Small intestine (tissue), 7 donors: Measurements from ENCODE around the gene DPP8. TPM values are rescaled to one million over a fixed set of nuclear protein-coding genes. Genes with fewer than 3 reads are reported as not detected.
A peak's percentile ranks its signal among the peaks of the same experiment; 100 is the strongest.
"Not testable (repeated sequence)": the region's sequence is repeated elsewhere in the genome, so short reads cannot be mapped to it uniquely, and the experiment has no call there.

ENCODE experiments used
- DNase-seq, 2 donors: peaks; one replicate each; pipeline versions ENCODE4 v3.0.0 to v3.0.0-alpha.2; 2013
- FAIRE-seq: peaks from 2 replicates; lab custom pipeline; 2012; peaks lifted over from hg19 to GRCh38; lab: Jason Lieb, UNC
- H3K27ac ChIP-seq, 3 donors: one replicate each; pipeline ENCODE4 v1.5.1; 2013; ENCODE audit warnings: low read length in 2 of 3, mild to moderate bottlenecking in 2 of 3, control low read depth in 1 of 3, inconsistent platforms in 1 of 3, low read depth in 1 of 3, moderate library complexity in 1 of 3
- H3K27me3 ChIP-seq, 3 donors: one replicate each; pipeline ENCODE4 v1.6.1; 2013; ENCODE audit warnings: low read length in 3 of 3, inconsistent platforms in 1 of 3; ENCODE audit not compliant: control insufficient read depth in 3 of 3, insufficient read depth in 3 of 3
- H3K36me3 ChIP-seq, 3 donors: one replicate each; pipeline ENCODE4 v1.6.1; 2013; ENCODE audit warnings: low read length in 3 of 3, inconsistent platforms in 1 of 3, low read depth in 1 of 3, mild to moderate bottlenecking in 1 of 3, moderate library complexity in 1 of 3; ENCODE audit not compliant: control insufficient read depth in 3 of 3, insufficient read depth in 2 of 3
- H3K4me1 ChIP-seq, 3 donors: one replicate each; pipeline ENCODE4 v1.6.1; 2013; ENCODE audit warnings: low read length in 2 of 3, inconsistent platforms in 1 of 3, low read depth in 1 of 3, mild to moderate bottlenecking in 1 of 3, moderate library complexity in 1 of 3; ENCODE audit not compliant: control insufficient read depth in 3 of 3, insufficient read depth in 2 of 3
- H3K4me3 ChIP-seq, 3 donors: one replicate each; pipeline ENCODE4 v1.5.1; 2013; ENCODE audit warnings: low read length in 3 of 3, control low read depth in 1 of 3, inconsistent platforms in 1 of 3, low read depth in 1 of 3, mild to moderate bottlenecking in 1 of 3, moderate library complexity in 1 of 3
- H3K9me3 ChIP-seq, 2 donors: one replicate each; pipeline ENCODE4 v1.6.1; 2013; ENCODE audit warnings: low read depth in 1 of 2, low read length in 1 of 2; ENCODE audit not compliant: control insufficient read depth in 2 of 2, insufficient read depth in 1 of 2
- WGBS, 3 donors: extraction: QIAGEN DNeasy Blood & Tissue Kit; methylation state at CpG; one replicate each; pipeline ENCODE4 v1.1.7; 2013; 5-methylcytosine and 5-hydroxymethylcytosine counted together
- polyA plus RNA-seq, 4 donors: library from polyadenylated mRNA; stranded (reverse) in 3 of 4; unstranded in 1 of 4; fragments of 200-250 nt in 3 of 4; fragments of 120-200 nt in 1 of 4; gene quantifications; one replicate each; pipeline versions ENCODE4 v1.2.1 to v1.2.3, GENCODE V29; 2013
- donor health status: healthy with polysubstance abuse.
- donor health status: control.
- donor health status: control.
- donor health status: Bipolar disorder and iron deficiency.
- donor health status: healthy.

The DPP8 gene
- polyA plus RNA-seq, 4 donors: 9.2 to 32.0 (median 12.2) TPM

GRCh38 chr15:65552851-65553250 is 35.4 kb upstream of the DPP8 start:
- peaks cover 2 to 12% (median 4%) of the 10 kb centered on the region in 3 donors for H3K36me3 ChIP-seq
- H3K27me3 ChIP-seq, H3K4me1 ChIP-seq, FAIRE-seq, DNase-seq, H3K4me3 ChIP-seq, H3K9me3 ChIP-seq, H3K27ac ChIP-seq: not testable (repeated sequence)
- 97 to 98% (median 97%) methylated on average over 4 of the region's 6 CpGs for WGBS, 3 donors

DNA sequence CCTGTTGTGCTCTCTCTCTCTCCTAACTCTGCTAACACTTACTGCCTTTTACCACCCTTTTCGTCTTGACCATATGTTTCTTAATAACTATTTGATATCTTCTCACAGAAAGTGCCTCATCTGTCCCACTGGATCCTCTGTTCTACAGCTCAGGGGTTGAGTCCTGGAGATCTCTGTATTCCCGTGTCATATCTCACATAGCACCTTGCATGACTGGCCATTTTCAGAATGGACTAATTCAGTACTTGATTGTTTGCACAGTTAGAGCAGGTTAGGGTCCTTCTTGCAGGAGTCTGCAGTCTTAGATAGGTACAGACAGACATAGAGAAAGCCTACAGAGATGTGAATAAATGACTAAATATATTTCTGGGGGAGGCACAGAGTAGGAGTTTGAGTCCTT is 33.7 kb upstream of the DPP8 start:
- peaks cover 0 to 4% (median 3%) of the 10 kb centered on the region in 3 donors for H3K4me1 ChIP-seq
- H3K4me3 ChIP-seq: no peak overlapping the region
- FAIRE-seq (no peak), DNase-seq (no peak)
- H3K27ac ChIP-seq: no peak overlapping the region
- H3K27me3 ChIP-seq: no peaks in the 10 kb centered on the region
- peaks cover 0 to 4% (median 2%) of the 10 kb centered on the region in 3 donors for H3K36me3 ChIP-seq
- 51 to 70% (median 64%) methylated on average over 2 of the region's 2 CpGs for WGBS, 3 donors
- no peaks in the 10 kb centered on the region for H3K9me3 ChIP-seq

GRCh38 chr15:65550681-65551098 is 33.2 kb upstream of the DPP8 start:
- no peak overlapping the region for H3K27ac ChIP-seq
- H3K4me1 ChIP-seq: peaks cover 0 to 4% (median 3%) of the 10 kb centered on the region in 3 donors
- 43 to 70% (median 68%) methylated on average over 3 of the region's 3 CpGs for WGBS, 3 donors
- no peaks in the 10 kb centered on the region for H3K9me3 ChIP-seq
- peaks cover 0 to 4% (median 4%) of the 10 kb centered on the region in 3 donors for H3K36me3 ChIP-seq
- FAIRE-seq (no peak), DNase-seq (peak; percentile 2 to 16)
- H3K27me3 ChIP-seq: no peaks in the 10 kb centered on the region
- no peak overlapping the region for H3K4me3 ChIP-seq

DNA sequence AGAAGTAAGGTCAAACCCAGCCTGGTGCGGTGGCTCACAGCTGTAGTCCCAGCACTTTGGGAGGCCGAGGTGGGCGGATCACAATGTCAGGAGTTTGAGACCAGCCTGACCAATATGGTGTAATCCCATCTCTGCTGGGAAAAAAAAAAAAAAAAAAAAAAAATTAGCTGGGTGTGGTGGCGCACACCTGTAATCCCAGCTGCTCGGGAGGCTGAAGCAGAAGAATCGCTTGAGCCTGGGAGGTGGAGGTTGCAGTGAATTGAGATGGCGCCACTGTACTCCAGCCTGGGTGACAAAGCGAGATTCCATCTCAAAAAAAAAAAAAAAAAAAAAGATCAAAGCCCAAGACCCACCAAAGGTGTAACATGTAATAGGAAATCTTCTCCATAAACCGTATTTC is 31.8 kb upstream of the DPP8 start:
- not testable (repeated sequence) for H3K9me3 ChIP-seq, H3K4me1 ChIP-seq, H3K4me3 ChIP-seq, H3K36me3 ChIP-seq, H3K27me3 ChIP-seq, FAIRE-seq, DNase-seq, H3K27ac ChIP-seq
- WGBS, 3 donors: 96 to 99% (median 97%) methylated on average over 9 of the region's 9 CpGs

GRCh38 chr15:65547841-65548240 is 30.4 kb upstream of the DPP8 start:
- no peak for FAIRE-seq
- Histone ChIP-seq H3K36me3 (peaks cover 0 to 2% (median 2%) of the 10 kb centered on the region in 3 donors), H3K4me1 (peaks cover 0 to 4% (median 3%) of the 10 kb centered on the region in 3 donors), H3K27ac (no peak overlapping the region), H3K27me3 (no peaks in the 10 kb centered on the region), H3K9me3 (no peaks in the 10 kb centered on the region), H3K4me3 (no peak overlapping the region)
- DNase-seq: no peak

GRCh38 chr15:65541231-65541820 is 23.8 kb upstream of the DPP8 start:
- H3K27ac ChIP-seq: no peak overlapping the region
- 91 to 97% (median 91%) methylated on average over 3 of the region's 3 CpGs for WGBS, 3 donors
- DNase-seq (no peak), FAIRE-seq (no peak)
- H3K27me3 ChIP-seq: no peaks in the 10 kb centered on the region
- H3K9me3 ChIP-seq: no peaks in the 10 kb centered on the region
- peaks cover 0 to 5% (median 0%) of the 10 kb centered on the region in 3 donors for H3K36me3 ChIP-seq
- H3K4me3 ChIP-seq: no peak overlapping the region
- H3K4me1 ChIP-seq: no peaks in the 10 kb centered on the region

- Histone ChIP-seq H3K4me1 (peaks cover 0 to 3% (median 0%) of the 10 kb centered on the region in 3 donors), H3K9me3 (no peaks in the 10 kb centered on the region), H3K4me3 (no peak overlapping the region), H3K27me3 (no peaks in the 10 kb centered on the region), H3K27ac (no peak overlapping the region), H3K36me3 (peaks cover 0 to 9% (median 0%) of the 10 kb centered on the region in 3 donors)
- FAIRE-seq (no peak), DNase-seq (no peak)
- WGBS, 3 donors: 89 to 92% (median 89%) methylated on average over 1 of the region's 1 CpG
Measured at GRCh38 chr15:65540314-65540713, 22.8 kb upstream of the DPP8 start.

DNA sequence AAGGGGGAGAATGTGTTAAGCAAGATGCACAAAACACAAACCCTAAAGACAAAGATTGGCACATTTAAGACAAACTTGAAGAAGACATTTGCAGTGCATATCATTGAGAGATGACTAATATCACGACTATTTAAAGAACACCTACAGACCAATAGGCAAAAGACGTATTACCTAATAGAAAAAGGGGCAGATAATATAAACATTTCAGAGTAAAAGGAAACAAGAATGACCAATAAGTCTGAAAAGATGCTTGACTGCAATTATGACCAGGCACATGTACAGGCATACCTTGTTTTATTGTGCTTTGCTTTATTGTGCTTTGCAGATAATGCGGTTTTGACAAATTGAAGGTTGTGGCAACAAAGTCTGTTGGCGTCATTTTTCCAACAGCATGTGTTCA is 17.7 kb upstream of the DPP8 start:
- Histone ChIP-seq H3K9me3 (no peaks in the 10 kb centered on the region), H3K4me1 (peaks cover 0 to 25% (median 8%) of the 10 kb centered on the region in 3 donors), H3K27ac (no peak overlapping the region), H3K27me3 (no peaks in the 10 kb centered on the region), H3K4me3 (no peak overlapping the region), H3K36me3 (peaks cover 0 to 9% (median 0%) of the 10 kb centered on the region in 3 donors)
- FAIRE-seq: no peak
- DNase-seq: no peak
- WGBS, 3 donors: 80 to 87% (median 83%) methylated on average over 4 of the region's 4 CpGs
